M059J (cell line): Measurements from ENCODE around the gene NOLC1. TPM values are rescaled to one million over a fixed set of nuclear protein-coding genes. Genes with fewer than 3 reads are reported as not detected.
"Not testable (repeated sequence)": the region's sequence is repeated elsewhere in the genome, so short reads cannot be mapped to it uniquely, and the experiment has no call there.

Source experiments
- DNase-seq: peaks from one replicate; pipeline ENCODE4 v3.0.0-alpha.2; 2012; ENCODE audit warnings: low read depth
- total RNA-seq: library from RNA; depleted of rRNA; stranded (reverse); fragments of >200 nt; shearing (Covaris generic); gene quantifications from 2 replicates; pipeline ENCODE4 v1.2.3, GENCODE V29; 2014

NOLC1 gene
- total RNA-seq, 1 experiment from 2014 or later = 63.0 TPM

GRCh38 chr10:102153093-102153620 lies 968 bp downstream of the NOLC1 start:
- no peak for DNase-seq

- DNase-seq = no peak
Measured at GRCh38 chr10:102154466-102155116, 2.4 kb downstream of the NOLC1 start.

- DNase-seq = no peak
Measured at GRCh38 chr10:102157224-102157623, 5.0 kb downstream of the NOLC1 start.

GRCh38 chr10:102159051-102159597 lies 6.9 kb downstream of the NOLC1 start:
- DNase-seq = peak; percentile 16

GRCh38 chr10:102159831-102160230 lies 7.6 kb downstream of the NOLC1 start:
- DNase-seq = no peak

- no peak for DNase-seq
Measured at GRCh38 chr10:102163342-102163989, 11.3 kb downstream of the NOLC1 start.

- DNase-seq = no peak
Measured at GRCh38 chr10:102167861-102168260, 15.7 kb downstream of the NOLC1 start.

- no peak for DNase-seq
Measured at GRCh38 chr10:102170602-102171001, 18.4 kb downstream of the NOLC1 start.

- no peak for DNase-seq
Measured at GRCh38 chr10:102172288-102172687, 20.1 kb downstream of the NOLC1 start.

GRCh38 chr10:102175415-102175814 lies 23.2 kb downstream of the NOLC1 start:
- peak; percentile 44 for DNase-seq

GRCh38 chr10:102184606-102185005 lies 32.4 kb downstream of the NOLC1 start:
- no peak for DNase-seq

GRCh38 chr10:102185272-102185671 lies 33.1 kb downstream of the NOLC1 start:
- DNase-seq = no peak

GRCh38 chr10:102185811-102186527 lies 33.8 kb downstream of the NOLC1 start:
- no peak for DNase-seq

- no peak for DNase-seq
Measured at GRCh38 chr10:102188298-102188940, 36.2 kb downstream of the NOLC1 start.

GRCh38 chr10:102188941-102189898 lies 37.0 kb downstream of the NOLC1 start:
- DNase-seq = not testable (repeated sequence)

GRCh38 chr10:102191956-102192355 lies 39.8 kb downstream of the NOLC1 start:
- no peak for DNase-seq

GRCh38 chr10:102195296-102195870 lies 43.2 kb downstream of the NOLC1 start:
- DNase-seq = peak; percentile 42

GRCh38 chr10:102196893-102197292 lies 44.7 kb downstream of the NOLC1 start:
- DNase-seq = no peak

- DNase-seq = no peak
Measured at GRCh38 chr10:102198027-102198426, 45.8 kb downstream of the NOLC1 start.
